ENCODE results near the gene TSPAN3. TPM values are rescaled to one million over a fixed set of nuclear protein-coding genes. Genes with fewer than 3 reads are reported as not detected.

Gene TSPAN3
- total and polyA plus RNA-seq, 5 experiments from 2014 or later, result 36.6 to 120 (median 87.9) TPM

DNA sequence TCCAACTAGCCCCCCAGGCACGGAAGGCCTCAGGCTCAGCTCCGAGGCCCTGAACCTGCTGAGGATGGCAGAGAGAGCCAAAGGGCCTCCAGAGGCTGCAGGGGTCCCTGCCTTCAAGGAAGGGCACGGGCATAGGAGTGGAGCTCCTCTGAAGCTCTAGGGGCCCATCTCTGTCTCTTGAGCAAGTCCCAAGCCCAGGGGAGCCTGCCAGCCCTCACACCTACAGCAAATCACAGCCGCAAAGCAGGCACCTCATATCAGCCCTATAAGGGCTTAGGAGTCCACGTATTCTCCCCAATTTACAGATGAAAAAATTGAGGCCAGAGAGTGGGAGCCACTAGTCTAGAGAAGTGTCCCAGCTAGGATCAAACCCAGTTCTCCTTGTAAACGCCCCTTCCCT is 61.7 kb downstream of the TSPAN3 start:
- Mint-ChIP-seq H3K4me1 (peaks cover 37 to 95% (median 83%) of the 10 kb centered on the region in 4 donors), H3K36me3 (peaks cover under 1 to 15% (median 2%) of the 10 kb centered on the region in 3 donors), H3K27me3 (no peaks in the 10 kb centered on the region), H3K27ac (peak overlapping the region; percentile 40 to 94 (median 83)), H3K4me3 (peak overlapping the region in 1 of 10 donors; percentile 30), H3K9me3 (no peaks in the 10 kb centered on the region)
- POLR2A ChIA-PET, result interaction anchor here (1.0 to 9.4 kb wide), 3 partner anchors 9 to 13 kb away, joined by 3 to 79 read pairs (median 4); partner anchors contain the start of gene PSTPIP1
- ATAC-seq (no peak), DNase-seq (no peak)

DNA sequence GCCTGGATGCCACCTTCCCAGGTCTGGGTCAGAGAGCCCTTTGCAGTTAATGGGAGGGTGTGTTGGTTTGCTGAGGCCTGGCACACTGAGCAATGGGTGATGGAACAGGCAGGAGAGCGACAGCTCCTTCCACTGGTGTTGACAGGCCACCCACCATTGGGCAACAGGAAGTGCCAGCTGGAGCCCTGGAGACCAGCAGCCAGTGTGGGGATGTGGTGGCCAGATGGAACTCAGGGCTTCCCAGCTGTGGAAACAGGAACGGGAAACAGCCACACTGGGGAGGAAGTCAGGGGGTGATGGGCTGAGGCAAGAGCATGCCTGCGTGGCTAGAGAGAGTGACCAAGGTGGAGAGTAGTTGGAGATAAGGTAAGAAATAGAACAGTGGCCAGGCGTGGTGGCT is 66.7 kb downstream of the TSPAN3 start:
- H3K9me3 Mint-ChIP-seq, result no peaks in the 10 kb centered on the region
- H3K4me3 Mint-ChIP-seq, result peak overlapping the region in 7 of 10 donors; percentile 71 to 88 (median 77)
- H3K4me1 Mint-ChIP-seq, result peaks cover 32 to 91% (median 81%) of the 10 kb centered on the region in 4 donors
- DNase-seq (no peak), ATAC-seq (no peak)
- peaks cover 4 to 41% (median 4%) of the 10 kb centered on the region in 3 donors for H3K36me3 Mint-ChIP-seq
- H3K27ac Mint-ChIP-seq, result peak overlapping the region; percentile 84 to 97 (median 94)
- no peaks in the 10 kb centered on the region for H3K27me3 Mint-ChIP-seq
- POLR2A ChIA-PET, result interaction anchor here (0.5 to 9.4 kb wide), 4 partner anchors 8 to 1035 kb away, joined by 3 to 79 read pairs (median 4); partner anchors contain the start of gene PSTPIP1

DNA sequence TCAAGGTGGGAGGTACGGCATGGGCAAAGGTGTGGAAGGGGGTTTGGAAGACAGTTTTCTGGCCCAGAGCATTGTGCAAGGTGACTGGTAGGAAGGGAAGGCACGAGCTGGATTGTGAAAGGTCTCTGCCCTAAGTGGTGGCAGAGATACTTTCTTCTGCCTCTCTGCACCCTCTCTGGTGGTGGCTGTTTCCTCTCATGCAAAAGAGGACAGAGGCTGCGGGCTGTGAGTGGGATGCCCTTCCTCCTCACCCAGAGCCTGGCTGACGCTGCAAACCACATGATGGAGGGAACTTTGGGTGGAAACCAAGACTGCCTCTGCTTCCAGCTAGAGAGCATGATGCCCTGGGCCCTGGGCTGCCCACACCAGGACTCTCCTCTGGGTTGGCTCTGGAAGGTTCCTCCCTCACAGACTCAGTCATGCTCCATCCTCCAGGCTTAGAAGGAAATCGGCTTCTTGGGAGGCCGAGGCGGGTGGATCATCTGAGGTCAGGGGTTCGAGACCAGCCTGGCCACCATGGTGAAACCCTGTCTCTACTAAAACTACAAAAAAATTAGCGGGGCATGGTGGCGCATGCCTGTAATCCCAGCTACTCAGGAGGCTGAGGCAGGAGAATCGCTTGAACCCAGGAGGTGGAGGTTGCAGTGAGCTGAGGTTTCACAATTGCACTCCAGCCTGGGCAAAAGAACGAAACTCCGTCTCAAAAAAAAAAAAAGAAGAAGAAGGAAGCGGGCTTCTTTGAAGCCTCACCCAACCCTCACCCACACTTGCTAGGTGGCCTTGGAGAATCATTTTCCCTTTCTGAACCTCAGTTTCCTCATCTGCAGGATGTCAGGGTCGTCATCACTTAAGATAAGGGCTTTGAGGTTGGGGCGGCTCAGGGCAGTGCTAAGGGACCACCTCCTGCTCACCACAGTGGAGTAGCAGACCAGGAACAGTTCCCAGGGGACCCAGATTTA is 67.7 kb downstream of the TSPAN3 start:
- peak overlapping the region; percentile 84 to 97 (median 94) for H3K27ac Mint-ChIP-seq
- POLR2A ChIA-PET, result interaction anchor here (0.5 to 9.4 kb wide), 5 partner anchors 7 to 462 kb away, joined by 3 to 79 read pairs (median 4); partner anchors contain the start of genes PSTPIP1 and RCN2
- no peaks in the 10 kb centered on the region for H3K27me3 Mint-ChIP-seq
- H3K9me3 Mint-ChIP-seq, result no peaks in the 10 kb centered on the region
- peak overlapping the region; percentile 58 to 88 (median 74) for H3K4me3 Mint-ChIP-seq
- H3K4me1 Mint-ChIP-seq, result peaks cover 38 to 91% (median 83%) of the 10 kb centered on the region in 4 donors
- ATAC-seq (peak; percentile 91), DNase-seq (peak in 9 of 10 donors; percentile 45 to 76 (median 64))
- peaks cover 4 to 50% (median 4%) of the 10 kb centered on the region in 3 donors for H3K36me3 Mint-ChIP-seq

DNA sequence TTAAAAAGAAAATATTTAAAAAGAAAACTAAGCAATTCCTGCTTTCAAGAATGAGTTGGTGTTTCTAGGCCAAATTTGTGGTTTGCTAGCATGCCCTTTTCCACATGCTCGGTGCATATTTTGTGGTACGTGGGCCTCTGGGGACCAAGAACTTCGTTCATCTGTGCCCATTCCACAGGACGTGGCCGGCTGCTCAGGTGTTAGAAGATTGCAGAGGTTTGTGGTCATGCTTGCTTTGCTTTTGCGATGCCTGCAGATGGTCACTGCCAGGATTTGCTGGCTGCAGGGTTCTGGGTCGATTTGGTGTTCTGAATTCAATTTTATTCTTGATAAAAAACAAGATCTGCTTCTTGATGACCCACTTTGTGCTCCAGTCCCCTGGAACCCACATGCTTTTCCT is 68.5 kb downstream of the TSPAN3 start:
- H3K27me3 Mint-ChIP-seq, result no peaks in the 10 kb centered on the region
- ATAC-seq (no peak), DNase-seq (peak in 1 of 10 donors; percentile 16)
- POLR2A ChIA-PET, result interaction anchor here (1.2 to 9.4 kb wide), 3 partner anchors 6 to 71 kb away, joined by 4 to 79 read pairs (median 8); partner anchors contain the start of genes PSTPIP1 and RCN2
- H3K4me3 Mint-ChIP-seq, result peak overlapping the region; percentile 58 to 88 (median 74)
- H3K36me3 Mint-ChIP-seq, result peaks cover 4 to 48% (median 4%) of the 10 kb centered on the region in 3 donors
- H3K4me1 Mint-ChIP-seq, result peaks cover 40 to 92% (median 88%) of the 10 kb centered on the region in 4 donors
- H3K27ac Mint-ChIP-seq, result peak overlapping the region; percentile 84 to 97 (median 94)
- H3K9me3 Mint-ChIP-seq, result no peaks in the 10 kb centered on the region

DNA sequence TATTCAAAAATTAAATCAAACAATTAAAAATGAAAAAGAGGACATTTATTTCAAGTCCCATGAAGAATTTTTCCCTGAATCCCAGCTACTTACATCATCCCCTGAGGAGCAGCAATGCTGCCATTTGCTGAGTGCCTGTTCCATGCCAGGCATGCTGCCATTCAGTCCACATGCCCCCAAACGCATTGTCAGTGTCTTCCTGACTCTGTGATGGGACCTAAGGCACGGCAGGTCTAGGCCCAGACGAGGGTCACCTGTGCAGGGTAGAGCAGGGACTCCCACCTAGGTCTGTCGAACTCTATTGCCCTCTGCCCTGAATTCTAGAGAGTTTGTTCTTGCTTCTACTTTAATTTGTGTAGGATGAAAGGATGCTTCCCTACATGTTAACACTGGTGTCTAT is 68.9 kb downstream of the TSPAN3 start:
- DNase-seq, result peak in 1 of 10 donors; percentile 19
- Mint-ChIP-seq H3K4me3 (peak overlapping the region in 7 of 10 donors; percentile 3 to 81 (median 71)), H3K27ac (peak overlapping the region; percentile 77 to 97 (median 94)), H3K36me3 (peaks cover 4 to 45% (median 4%) of the 10 kb centered on the region in 3 donors), H3K9me3 (no peaks in the 10 kb centered on the region), H3K4me1 (peaks cover 44 to 94% (median 91%) of the 10 kb centered on the region in 4 donors), H3K27me3 (no peaks in the 10 kb centered on the region)
- POLR2A ChIA-PET, result interaction anchor here (0.8 kb wide), 1 partner anchor 9 kb away, joined by 3 read pairs; no protein-coding TSS in a partner anchor
- ATAC-seq, result no peak

DNA sequence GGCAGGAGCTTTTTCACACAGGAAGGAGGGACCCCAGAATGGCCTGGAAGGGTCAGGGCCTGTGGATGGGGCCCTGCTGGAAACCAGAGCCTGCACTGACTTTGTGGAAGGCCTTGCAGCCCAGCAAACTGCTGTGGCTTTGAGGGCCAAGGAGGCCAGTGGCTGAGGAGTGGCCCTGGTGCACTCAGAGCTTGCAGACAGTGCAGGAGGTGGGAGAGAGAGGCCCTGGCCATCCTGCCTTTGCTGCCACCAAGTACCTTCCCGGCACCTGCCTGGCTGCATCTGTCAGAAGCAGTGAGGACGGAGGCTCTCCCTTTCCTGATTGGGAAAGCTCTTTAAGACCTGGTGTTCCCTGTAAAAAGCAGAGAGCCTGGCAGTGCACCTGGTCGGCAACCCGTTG is 69.6 kb downstream of the TSPAN3 start:
- POLR2A ChIA-PET, result interaction anchor here (0.8 kb wide), 1 partner anchor 10 kb away, joined by 3 read pairs; no protein-coding TSS in a partner anchor
- H3K9me3 Mint-ChIP-seq, result no peaks in the 10 kb centered on the region
- ATAC-seq, result no peak
- H3K27me3 Mint-ChIP-seq, result no peaks in the 10 kb centered on the region
- H3K36me3 Mint-ChIP-seq, result peaks cover 4 to 41% (median 4%) of the 10 kb centered on the region in 3 donors
- H3K4me3 Mint-ChIP-seq, result peak overlapping the region in 6 of 10 donors; percentile 2 to 75 (median 32)
- DNase-seq, result peak in 1 of 10 donors; percentile 24
- H3K27ac Mint-ChIP-seq, result peak overlapping the region in 9 of 10 donors; percentile 48 to 97 (median 79)
- H3K4me1 Mint-ChIP-seq, result peaks cover 44 to 93% (median 91%) of the 10 kb centered on the region in 4 donors

DNA sequence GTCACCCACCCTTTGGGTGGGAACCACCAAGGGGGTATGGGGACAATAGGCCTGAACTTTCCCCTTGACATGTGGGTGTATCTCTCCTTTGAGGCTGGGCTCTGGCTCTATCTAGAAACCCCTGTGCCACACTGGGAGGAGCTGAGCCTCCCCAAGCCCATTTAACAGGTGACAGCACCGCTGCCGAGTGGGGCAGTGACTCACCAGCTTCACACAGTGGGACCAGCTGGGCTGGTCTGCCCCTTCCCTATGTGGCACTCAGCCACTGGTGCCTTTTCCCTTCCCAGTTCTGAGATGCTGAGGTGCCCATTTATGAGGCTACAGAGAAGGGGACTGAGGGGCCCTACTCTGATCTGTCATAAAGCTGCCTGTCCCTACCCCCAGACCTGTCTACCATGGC is 70.9 kb downstream of the TSPAN3 start:
- ATAC-seq (no peak), DNase-seq (peak in 1 of 10 donors; percentile 9)
- Mint-ChIP-seq H3K36me3 (peaks cover 4 to 39% (median 4%) of the 10 kb centered on the region in 3 donors), H3K9me3 (no peaks in the 10 kb centered on the region), H3K4me3 (peak overlapping the region in 2 of 10 donors; percentile 36 to 98), H3K27ac (peak overlapping the region in 5 of 10 donors; percentile 11 to 97 (median 65)), H3K27me3 (no peaks in the 10 kb centered on the region), H3K4me1 (peaks cover 46 to 90% (median 84%) of the 10 kb centered on the region in 4 donors)
- POLR2A ChIA-PET, result interaction anchor here (1.5 to 6.8 kb wide), 2 partner anchors 7 to 94 kb away, joined by 3 to 79 read pairs; no protein-coding TSS in a partner anchor

DNA sequence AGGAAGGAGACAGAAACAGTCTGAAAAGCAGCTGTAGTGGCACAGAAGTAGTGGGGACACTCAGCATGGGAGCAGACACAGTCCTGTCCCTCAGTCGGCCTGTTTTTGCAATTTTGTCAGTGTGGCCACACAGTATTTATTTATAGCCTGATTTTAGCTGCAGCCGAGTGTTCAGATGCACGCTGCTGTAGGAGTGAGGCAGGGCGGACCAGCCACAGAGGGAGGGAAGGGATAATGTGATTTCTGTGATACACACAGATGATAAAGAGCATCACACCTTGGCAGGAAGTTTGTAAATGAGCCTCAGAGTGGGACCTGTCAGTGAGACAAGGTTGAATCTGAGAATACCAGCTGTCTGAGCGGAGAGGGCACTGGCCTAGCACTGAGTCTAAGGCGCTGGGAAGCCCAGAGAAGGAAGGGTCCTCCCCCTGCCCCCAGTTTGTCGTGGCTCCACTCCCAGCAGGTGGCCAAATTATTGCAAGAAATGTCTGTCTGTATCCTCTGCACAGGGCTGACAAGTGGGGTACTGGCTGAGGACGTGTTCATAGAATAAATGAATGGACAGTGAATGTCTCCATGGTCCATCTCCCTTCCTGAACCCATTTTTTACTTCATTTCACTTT is 72.1 kb downstream of the TSPAN3 start:
- POLR2A ChIA-PET, result interaction anchor here (0.6 to 6.8 kb wide), 9 partner anchors 8 to 1372 kb away, joined by 3 to 79 read pairs (median 3); no protein-coding TSS in a partner anchor
- ATAC-seq (no peak), DNase-seq (peak in 1 of 10 donors; percentile 47)
- H3K4me3 Mint-ChIP-seq, result peak overlapping the region; percentile 46 to 99 (median 92)
- no peaks in the 10 kb centered on the region for H3K27me3 Mint-ChIP-seq
- peaks cover 47 to 90% (median 83%) of the 10 kb centered on the region in 4 donors for H3K4me1 Mint-ChIP-seq
- peaks cover 0 to 32% (median 0%) of the 10 kb centered on the region in 3 donors for H3K36me3 Mint-ChIP-seq
- H3K27ac Mint-ChIP-seq, result peak overlapping the region; percentile 70 to 99 (median 90)
- no peaks in the 10 kb centered on the region for H3K9me3 Mint-ChIP-seq

DNA sequence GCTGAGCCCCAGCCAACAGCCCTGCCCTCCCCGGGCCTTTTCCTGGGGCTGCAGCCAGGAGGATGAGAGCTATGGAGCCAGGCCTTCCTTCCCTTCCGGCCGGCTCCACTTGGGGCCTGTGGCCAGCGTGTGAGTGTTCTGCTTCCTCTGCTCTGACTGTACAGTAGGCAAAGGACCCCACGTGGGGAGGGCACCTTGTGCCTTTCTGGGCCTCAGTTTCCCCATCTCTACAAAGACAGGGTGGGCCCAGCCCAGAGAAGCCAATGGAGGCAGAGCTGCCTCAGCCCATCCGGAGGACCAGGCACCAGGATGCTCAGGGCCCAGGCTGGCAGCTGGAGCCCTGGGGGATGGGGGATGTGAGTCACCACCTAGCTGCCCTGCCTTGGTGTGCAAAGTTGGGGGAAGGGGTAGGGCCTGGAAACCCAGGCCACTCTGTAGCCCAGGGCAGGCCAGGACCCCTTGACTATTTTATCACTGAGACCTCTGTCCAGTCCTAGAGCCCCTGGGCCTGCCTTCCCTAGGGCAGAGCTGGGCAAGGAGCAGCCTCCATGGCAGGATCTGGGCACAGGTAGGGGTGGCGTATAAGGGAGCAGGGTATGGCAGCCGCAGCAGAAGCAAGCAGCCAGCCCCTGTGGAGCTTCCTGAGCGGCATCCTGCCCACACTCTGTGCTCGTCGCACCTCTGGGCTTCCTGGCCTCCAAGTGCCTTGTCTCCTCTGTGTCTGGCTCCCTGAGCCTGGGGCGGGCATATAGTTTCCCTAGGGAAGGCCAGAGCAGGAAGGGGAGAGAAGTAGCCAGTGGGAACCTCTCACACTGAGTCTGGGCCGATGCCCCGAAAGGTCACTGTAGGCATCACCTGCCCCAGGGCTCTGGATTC is 74.1 kb downstream of the TSPAN3 start:
- DNase-seq (peak in 7 of 10 donors; percentile 36 to 69 (median 48)), ATAC-seq (peak; percentile 54 to 57)
- H3K36me3 Mint-ChIP-seq, result peaks cover 0 to 28% (median 0%) of the 10 kb centered on the region in 3 donors
- POLR2A ChIA-PET, result interaction anchor here (1.5 to 6.8 kb wide), 8 partner anchors 10 to 91 kb away, joined by 5 to 79 read pairs (median 32); partner anchors contain the start of genes RCN2, SCAPER and TSPAN3
- no peaks in the 10 kb centered on the region for H3K27me3 Mint-ChIP-seq
- peak overlapping the region; percentile 78 to 99 (median 96) for H3K27ac Mint-ChIP-seq
- no peaks in the 10 kb centered on the region for H3K9me3 Mint-ChIP-seq
- H3K4me3 Mint-ChIP-seq, result peak overlapping the region; percentile 92 to 99 (median 96)
- H3K4me1 Mint-ChIP-seq, result peaks cover 36 to 88% (median 74%) of the 10 kb centered on the region in 4 donors

DNA sequence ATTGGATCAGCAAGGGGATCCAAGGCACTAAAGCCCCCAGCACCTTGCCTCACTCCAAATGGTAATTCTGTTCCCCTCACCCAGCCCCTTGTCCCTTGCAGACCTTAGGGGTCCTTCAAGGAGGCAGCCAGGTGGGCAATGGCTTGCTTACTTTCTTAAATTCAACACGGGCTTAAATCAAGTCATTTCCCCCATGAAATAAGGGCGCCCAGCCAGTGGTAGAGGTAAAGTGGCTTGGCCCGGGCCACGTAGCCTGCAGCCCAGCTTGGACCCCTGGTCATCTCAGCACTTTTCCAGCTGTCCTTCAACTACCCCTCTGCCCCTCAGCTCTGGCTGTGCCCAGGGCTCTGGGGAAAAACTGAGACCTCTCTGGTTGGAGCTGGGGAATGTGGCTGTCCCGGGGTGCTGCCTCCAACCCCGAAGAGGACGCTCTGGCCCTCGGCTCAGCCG is 74.8 kb downstream of the TSPAN3 start:
- Mint-ChIP-seq H3K27me3 (no peaks in the 10 kb centered on the region), H3K27ac (peak overlapping the region; percentile 92 to 99 (median 97)), H3K4me1 (peaks cover 33 to 84% (median 68%) of the 10 kb centered on the region in 4 donors), H3K9me3 (no peaks in the 10 kb centered on the region), H3K4me3 (peak overlapping the region; percentile 92 to 99 (median 96)), H3K36me3 (peaks cover 0 to 22% (median 0%) of the 10 kb centered on the region in 3 donors)
- DNase-seq (peak in 1 of 10 donors; percentile 41), ATAC-seq (no peak)
- POLR2A ChIA-PET, result interaction anchor here (0.9 to 6.8 kb wide), 10 partner anchors 11 to 75 kb away, joined by 3 to 79 read pairs (median 24); partner anchors contain the start of genes RCN2 and TSPAN3

Measured in naive thymus-derived CD8-positive, alpha-beta T cell (primary cell).